HepG2 (cell line): ENCODE measurements around the gene GALNT18. TPM values are rescaled to one million over a fixed set of nuclear protein-coding genes. Genes with fewer than 3 reads are reported as not detected.

Experiments
- ATAC-seq: fragments of 200-7000 bp; cut with Tn5 transposase; 3 replicates; pipeline ENCODE4 v1.9.1; 2020; ENCODE audit warnings: mild to moderate bottlenecking, moderate library complexity
- BruUV-seq: library from RNA; stranded (reverse); fragments of 400-500 nt; replicated peaks from 2 replicates; lab custom pipeline; 2021; lab: Mats Ljungman, UMichigan
- CTCF ChIA-PET: fragments of 300-600 bp; formaldehyde crosslinking; extraction: SDS; loops from one replicate; lab custom pipeline; 2021; ENCODE audit warnings: low total read pairs, inconsistent platforms, low intra/inter-chr PET ratio; lab: Yijun Ruan, JAX
- POLR2A ChIA-PET: fragments of 350-600 bp; sonication (Branson Sonifier 250); formaldehyde crosslinking; loops from one replicate; lab custom pipeline; 2020; ENCODE audit warnings: antibody characterized with exemption, inconsistent platforms; lab: Yijun Ruan, JAX
- DNase-seq: peaks from one replicate; pipeline ENCODE4 v3.0.0-alpha.2; 2015; ENCODE audit warnings: low spot score
- FAIRE-seq: peaks from 3 replicates; lab custom pipeline; 2011; peaks lifted over from hg19 to GRCh38; lab: Jason Lieb, UNC
- H2AFZ ChIP-seq: one replicate; pipeline ENCODE4 v1.6.1; 2011; ENCODE audit warnings: low read length, inconsistent platforms
- H3K27ac ChIP-seq: fragments of 300-600 bp; 3 replicates; pipeline ENCODE4 v1.8.0; 2011; ENCODE audit warnings: mixed run types, mild to moderate bottlenecking, mixed read lengths, low read length, inconsistent platforms; ENCODE audit not compliant: insufficient read depth; ENCODE audit errors: extremely low read length
- H3K27me3 ChIP-seq, 2 experiments: fragments of 200-600 bp in 1 of 2; 2 replicates in 1 of 2; 3 replicates in 1 of 2; pipeline versions ENCODE4 v1.6.0 to v1.8.0; 2011; ENCODE audit warnings: low read length in 2 of 2, mild to moderate bottlenecking in 2 of 2, moderate library complexity in 2 of 2, inconsistent platforms in 1 of 2; ENCODE audit not compliant: insufficient read depth in 2 of 2, control insufficient read depth in 1 of 2
- H3K36me3 ChIP-seq, 2 experiments: fragments of 200-600 bp in 1 of 2; replicated peaks in 1 of 2; 2 replicates in 1 of 2; 3 replicates in 1 of 2; pipeline versions ENCODE4 v1.5.1 to v1.8.0; 2011; ENCODE audit warnings: low read length in 2 of 2, inconsistent platforms in 1 of 2; ENCODE audit not compliant: insufficient read depth in 2 of 2, control insufficient read depth in 1 of 2
- H3K4me1 ChIP-seq: 2 replicates; pipeline ENCODE4 v1.5.1; 2012; ENCODE audit warnings: low read length, inconsistent platforms; ENCODE audit not compliant: insufficient read depth
- H3K4me2 ChIP-seq: 2 replicates; pipeline ENCODE4 v1.6.0; 2011; ENCODE audit warnings: low read depth, low read length, inconsistent platforms
- H3K4me3 ChIP-seq, 3 experiments: fragments of 200-600 bp in 1 of 3; sonication (generic), shearing (Covaris generic) in 1 of 3; replicated peaks in 1 of 3; 2 replicates each; pipeline ENCODE4 v1.5.1; 2011 to 2016; ENCODE audit warnings: low read length in 3 of 3, inconsistent platforms in 2 of 3, low read depth in 2 of 3, mild to moderate bottlenecking in 2 of 3, control low read depth in 1 of 3, mixed read lengths in 1 of 3; ENCODE audit not compliant: insufficient read depth in 1 of 3
- H3K79me2 ChIP-seq: one replicate; pipeline ENCODE4 v1.6.1; 2011; ENCODE audit warnings: low read length, inconsistent platforms; ENCODE audit not compliant: insufficient read depth
- H3K9ac ChIP-seq: 2 replicates; pipeline ENCODE4 v1.6.0; 2011; ENCODE audit warnings: mild to moderate bottlenecking, low read depth, low read length, inconsistent platforms; ENCODE audit not compliant: insufficient read depth
- H3K9me3 ChIP-seq: 2 replicates; pipeline ENCODE4 v1.5.1; 2012; ENCODE audit warnings: mild to moderate bottlenecking, low read length
- H4K20me1 ChIP-seq: 2 replicates; pipeline ENCODE4 v1.6.0; 2011; ENCODE audit warnings: inconsistent platforms, mild to moderate bottlenecking, low read length, moderate library complexity; ENCODE audit not compliant: insufficient read depth
- CCDC6 ChIP-seq: sonication (generic); formaldehyde crosslinking; IDR thresholded peaks from 2 replicates; pipeline ENCODE4 v1.8.1; 2022; ENCODE audit warnings: mild to moderate bottlenecking, missing genetic modification reagents, moderate library complexity
- FLYWCH1 ChIP-seq: sonication (generic); formaldehyde crosslinking; IDR thresholded peaks from 2 replicates; pipeline ENCODE4 v1.8.1; 2023; ENCODE audit warnings: mild to moderate bottlenecking, missing genetic modification reagents
- MBD4 ChIP-seq: IDR thresholded peaks from 2 replicates; pipeline ENCODE4 v1.6.1; 2012; ENCODE audit warnings: low read length, inconsistent platforms, borderline replicate concordance
- NFAT5 ChIP-seq: sonication (generic); formaldehyde crosslinking; IDR thresholded peaks from 2 replicates; pipeline ENCODE4 v1.4.0; 2020; ENCODE audit warnings: missing genetic modification reagents
- TARDBP ChIP-seq: sonication (generic); formaldehyde crosslinking; IDR thresholded peaks from 2 replicates; pipeline ENCODE4 v1.8.0; 2022; ENCODE audit warnings: mild to moderate bottlenecking, missing genetic modification reagents
- TBP ChIP-seq: sonication (generic); formaldehyde crosslinking; IDR thresholded peaks from 2 replicates; pipeline ENCODE4 v1.5.0; 2020; ENCODE audit warnings: missing genetic modification reagents
- ZKSCAN1 ChIP-seq: fragments of 150-350 bp; IDR thresholded peaks from 2 replicates; pipeline ENCODE4 v1.6.1; 2014; ENCODE audit warnings: low read length
- ZNF256 ChIP-seq: sonication (generic); formaldehyde crosslinking; conservative IDR thresholded peaks from 2 replicates; pipeline ENCODE4 v1.4.0; 2020; ENCODE audit warnings: missing genetic modification reagents
- in situ Hi-C: cut with HindIII; loops from 2 replicates; pipeline ENCODE4 v1.10.0; 2017; ENCODE audit warnings: low pct_unique_long_range_greater_than_20kb; ENCODE audit not compliant: extremely low pct_ligation_motif_present
- intact Hi-C: fragments of 100-400 bp; cut with micrococcal nuclease; formaldehyde crosslinking; loops from one replicate; pipeline ENCODE4 v1.10.0; 2022; ENCODE audit not compliant: unreplicated experiment
- polyA plus RNA-seq, 8 experiments: library from polyadenylated mRNA; depleted of rRNA in 3 of 8; stranded (reverse) in 7 of 8; unstranded in 1 of 8; fragments of >200 nt; fragmentation: Illumina TruSeq in 4 of 8; extraction: Trizol in 4 of 8; gene quantifications; 2 replicates each; pipeline versions ENCODE4 v1.2.1 to v1.2.3, GENCODE V29; 2011 to 2016; ENCODE audit warnings: low read depth in 4 of 8, missing spikeins in 1 of 8, mixed read lengths in 1 of 8; ENCODE audit not compliant: insufficient read depth in 1 of 8
- total RNA-seq, 5 experiments: library from RNA; depleted of rRNA; stranded (reverse); fragments of >200 nt; fragmentation: Illumina TruSeq; extraction: Trizol; gene quantifications; 2 replicates each; pipeline ENCODE4 v1.2.3, GENCODE V29; 2016; ENCODE audit warnings: low read depth in 1 of 5
- TF ChIP-seq, protein P1 (sequence below): sonication (generic); formaldehyde crosslinking; IDR thresholded peaks from 2 replicates; pipeline ENCODE4 v1.5.0; 2020; ENCODE audit warnings: mild to moderate bottlenecking, missing genetic modification reagents
- TF ChIP-seq, protein P2 (sequence below): sonication (generic); formaldehyde crosslinking; IDR thresholded peaks from 2 replicates; pipeline ENCODE4 v1.8.0; 2022; ENCODE audit warnings: mild to moderate bottlenecking, missing genetic modification reagents
- TF ChIP-seq, protein P3 (sequence below): sonication (generic); formaldehyde crosslinking; IDR thresholded peaks from 2 replicates; pipeline ENCODE4 v1.5.1; 2020; ENCODE audit warnings: mild to moderate bottlenecking, moderate library complexity, missing genetic modification reagents

The GALNT18 gene
- total and polyA plus RNA-seq, 2 of the 13 experiments (the other 11 are each of a cell fraction or from before 2014, with no cell fraction given): 0.11 TPM; not detected in 1

GRCh38 chr11:11571893-11572292 is 49.9 kb downstream of the GALNT18 start (continued):
- TF ChIP-seq, protein P1, sequence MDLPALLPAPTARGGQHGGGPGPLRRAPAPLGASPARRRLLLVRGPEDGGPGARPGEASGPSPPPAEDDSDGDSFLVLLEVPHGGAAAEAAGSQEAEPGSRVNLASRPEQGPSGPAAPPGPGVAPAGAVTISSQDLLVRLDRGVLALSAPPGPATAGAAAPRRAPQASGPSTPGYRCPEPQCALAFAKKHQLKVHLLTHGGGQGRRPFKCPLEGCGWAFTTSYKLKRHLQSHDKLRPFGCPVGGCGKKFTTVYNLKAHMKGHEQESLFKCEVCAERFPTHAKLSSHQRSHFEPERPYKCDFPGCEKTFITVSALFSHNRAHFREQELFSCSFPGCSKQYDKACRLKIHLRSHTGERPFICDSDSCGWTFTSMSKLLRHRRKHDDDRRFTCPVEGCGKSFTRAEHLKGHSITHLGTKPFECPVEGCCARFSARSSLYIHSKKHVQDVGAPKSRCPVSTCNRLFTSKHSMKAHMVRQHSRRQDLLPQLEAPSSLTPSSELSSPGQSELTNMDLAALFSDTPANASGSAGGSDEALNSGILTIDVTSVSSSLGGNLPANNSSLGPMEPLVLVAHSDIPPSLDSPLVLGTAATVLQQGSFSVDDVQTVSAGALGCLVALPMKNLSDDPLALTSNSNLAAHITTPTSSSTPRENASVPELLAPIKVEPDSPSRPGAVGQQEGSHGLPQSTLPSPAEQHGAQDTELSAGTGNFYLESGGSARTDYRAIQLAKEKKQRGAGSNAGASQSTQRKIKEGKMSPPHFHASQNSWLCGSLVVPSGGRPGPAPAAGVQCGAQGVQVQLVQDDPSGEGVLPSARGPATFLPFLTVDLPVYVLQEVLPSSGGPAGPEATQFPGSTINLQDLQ (CRISPR knock-in tag): no peak
- no peak for TF ChIP-seq MBD4
- TF ChIP-seq, all 625 proteins: peak for 0

DNA sequence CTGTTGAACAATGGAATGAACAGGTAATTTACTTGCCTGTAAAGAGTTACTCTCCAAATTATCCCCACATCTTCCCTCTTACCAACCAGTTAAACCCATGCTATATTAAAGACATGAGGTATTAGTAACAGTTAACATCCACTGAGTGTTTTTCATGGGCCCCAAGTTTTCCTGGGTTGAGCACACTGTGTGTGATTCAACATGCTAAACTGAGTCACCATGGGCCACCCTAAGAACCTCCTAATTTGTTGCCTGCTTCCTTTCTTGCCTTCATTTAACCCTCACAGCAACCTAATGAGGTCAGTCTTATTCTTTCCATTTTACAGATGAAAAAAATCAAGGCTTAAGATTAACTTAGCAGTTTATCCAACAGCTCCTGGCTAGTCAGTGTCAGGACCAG is 51.0 kb downstream of the GALNT18 start:
- DNase-seq (no peak), ATAC-seq (no peak), FAIRE-seq (no peak)
- no peak overlapping the region for H3K4me3 ChIP-seq
- CTCF ChIA-PET: no interaction called here
- no peaks in the 10 kb centered on the region for H3K4me1 ChIP-seq
- H3K4me2 ChIP-seq: no peak overlapping the region
- no peak overlapping the region for H2AFZ ChIP-seq
- no peak for TF ChIP-seq NFAT5 (CRISPR knock-in tag)
- TF ChIP-seq TBP (CRISPR knock-in tag): no peak
- TF ChIP-seq ZKSCAN1: no peak
- TF ChIP-seq FLYWCH1: no peak
- TF ChIP-seq, protein P2, sequence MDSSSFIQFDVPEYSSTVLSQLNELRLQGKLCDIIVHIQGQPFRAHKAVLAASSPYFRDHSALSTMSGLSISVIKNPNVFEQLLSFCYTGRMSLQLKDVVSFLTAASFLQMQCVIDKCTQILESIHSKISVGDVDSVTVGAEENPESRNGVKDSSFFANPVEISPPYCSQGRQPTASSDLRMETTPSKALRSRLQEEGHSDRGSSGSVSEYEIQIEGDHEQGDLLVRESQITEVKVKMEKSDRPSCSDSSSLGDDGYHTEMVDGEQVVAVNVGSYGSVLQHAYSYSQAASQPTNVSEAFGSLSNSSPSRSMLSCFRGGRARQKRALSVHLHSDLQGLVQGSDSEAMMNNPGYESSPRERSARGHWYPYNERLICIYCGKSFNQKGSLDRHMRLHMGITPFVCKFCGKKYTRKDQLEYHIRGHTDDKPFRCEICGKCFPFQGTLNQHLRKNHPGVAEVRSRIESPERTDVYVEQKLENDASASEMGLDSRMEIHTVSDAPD (CRISPR knock-in tag): no peak
- TF ChIP-seq ZNF256 (CRISPR knock-in tag): no peak
- TF ChIP-seq CCDC6 (CRISPR knock-in tag): no peak
- TF ChIP-seq TARDBP: no peak
- TF ChIP-seq, protein P3, sequence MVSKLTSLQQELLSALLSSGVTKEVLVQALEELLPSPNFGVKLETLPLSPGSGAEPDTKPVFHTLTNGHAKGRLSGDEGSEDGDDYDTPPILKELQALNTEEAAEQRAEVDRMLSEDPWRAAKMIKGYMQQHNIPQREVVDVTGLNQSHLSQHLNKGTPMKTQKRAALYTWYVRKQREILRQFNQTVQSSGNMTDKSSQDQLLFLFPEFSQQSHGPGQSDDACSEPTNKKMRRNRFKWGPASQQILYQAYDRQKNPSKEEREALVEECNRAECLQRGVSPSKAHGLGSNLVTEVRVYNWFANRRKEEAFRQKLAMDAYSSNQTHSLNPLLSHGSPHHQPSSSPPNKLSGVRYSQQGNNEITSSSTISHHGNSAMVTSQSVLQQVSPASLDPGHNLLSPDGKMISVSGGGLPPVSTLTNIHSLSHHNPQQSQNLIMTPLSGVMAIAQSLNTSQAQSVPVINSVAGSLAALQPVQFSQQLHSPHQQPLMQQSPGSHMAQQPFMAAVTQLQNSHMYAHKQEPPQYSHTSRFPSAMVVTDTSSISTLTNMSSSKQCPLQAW (CRISPR knock-in tag): no peak
- H3K9ac ChIP-seq: no peak overlapping the region
- H3K27ac ChIP-seq: no peak overlapping the region
- no peaks in the 10 kb centered on the region for H3K79me2 ChIP-seq
- intact Hi-C loops: no loop called here
- no peaks in the 10 kb centered on the region for H3K9me3 ChIP-seq
- no peaks in the 10 kb centered on the region for H3K36me3 ChIP-seq
- no TSS peak for BruUV-seq
- H3K27me3 ChIP-seq: peaks cover 0 to 4% of the 10 kb centered on the region in 2 experiments; a peak in 1 of 5 replicates
- H4K20me1 ChIP-seq: no peaks in the 10 kb centered on the region
- POLR2A ChIA-PET: no interaction called here
- in situ Hi-C loops: no loop called here
